ENCODE results near the gene ALDH4A1. TPM values are rescaled to one million over a fixed set of nuclear protein-coding genes. Genes with fewer than 3 reads are reported as not detected.

ALDH4A1 gene
- total RNA-seq, 2 donors from 2014 or later = 4.7 to 15.5 TPM

DNA sequence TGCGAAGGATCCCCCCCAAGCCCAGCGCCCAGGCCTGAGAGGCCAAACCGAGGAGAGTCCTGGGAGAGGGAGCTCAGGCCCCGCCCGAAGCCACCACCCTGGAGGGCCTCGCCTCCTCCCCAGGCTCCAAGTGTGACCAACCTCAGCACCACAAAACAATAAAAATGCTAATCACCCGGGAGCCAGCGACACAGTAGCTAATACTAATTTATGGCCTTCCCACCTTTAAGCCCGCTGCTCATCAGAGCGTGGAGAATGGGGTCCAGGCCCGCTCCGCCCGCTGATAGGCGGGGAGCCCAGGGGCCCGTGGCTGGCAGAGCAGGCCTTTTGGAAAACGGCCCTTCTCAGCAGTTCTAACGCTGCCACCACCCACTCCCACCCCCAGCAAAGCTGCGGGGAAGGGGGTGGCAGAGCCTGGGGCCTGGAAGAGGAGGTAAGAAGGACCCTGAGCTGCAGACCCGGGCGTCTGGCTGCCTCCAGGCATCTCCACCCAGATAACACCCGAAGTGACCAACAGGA, 22.5 kb downstream of the ALDH4A1 start:
- no peaks in the 10 kb centered on the region for H3K27me3 ChIP-seq
- WGBS, 2 donors = 75 to 92% methylated on average over 16 to 19 of the region's 21 CpGs
- peaks cover 5% of the 10 kb centered on the region for H3K4me1 ChIP-seq
- TF ChIP-seq CTCF (IDR thresholded peaks at IDR 0.05) (no peak), POLR2A (IDR thresholded peaks at IDR 0.05) (no peak)
- no peak for ATAC-seq
- H3K9me3 ChIP-seq = no peaks in the 10 kb centered on the region
- DNase-seq = no peak
- H3K27ac ChIP-seq = no peak overlapping the region
- no peaks in the 10 kb centered on the region for H3K36me3 ChIP-seq (replicated peaks in 1 of 2; ENCODE audit: insufficient read depth in 1 of 2, low read depth in 2 of 2)
- intact Hi-C loops (cut with DNase I) = loop anchor here (5.0 to 10.0 kb wide), 2 partner anchors 215 to 283 kb away; no protein-coding TSS in a partner anchor
- no peak overlapping the region for H3K4me3 ChIP-seq

- H3K4me3 ChIP-seq = no peak overlapping the region
- no peaks in the 10 kb centered on the region for H3K36me3 ChIP-seq (replicated peaks in 1 of 2; ENCODE audit: insufficient read depth in 1 of 2, low read depth in 2 of 2)
- DNase-seq = no peak
- no peaks in the 10 kb centered on the region for H3K27me3 ChIP-seq
- H3K27ac ChIP-seq = no peak overlapping the region
- ATAC-seq = no peak
- H3K9me3 ChIP-seq = no peaks in the 10 kb centered on the region
- TF ChIP-seq CTCF (IDR thresholded peaks at IDR 0.05) (no peak), POLR2A (IDR thresholded peaks at IDR 0.05) (no peak)
- peaks cover 5% of the 10 kb centered on the region for H3K4me1 ChIP-seq
- WGBS, 2 donors = 81 to 86% methylated on average over 11 to 12 of the region's 12 CpGs
- intact Hi-C loops (cut with DNase I) = loop anchor here (5.0 kb wide), 1 partner anchor 282 kb away; no protein-coding TSS in a partner anchor
These were observed 23.1 kb downstream of the ALDH4A1 start for GRCh38 chr1:18879215-18879790.

- TF ChIP-seq CTCF (IDR thresholded peaks at IDR 0.05) = no peak
- TF ChIP-seq POLR2A (IDR thresholded peaks at IDR 0.05) = no peak
- Histone ChIP-seq H3K4me1 (no peaks in the 10 kb centered on the region), H3K4me3 (no peak overlapping the region), H3K27ac (no peak overlapping the region), H3K27me3 (no peaks in the 10 kb centered on the region), H3K36me3 (replicated peaks in 1 of 2; ENCODE audit: insufficient read depth in 1 of 2, low read depth in 2 of 2) (no peaks in the 10 kb centered on the region), H3K9me3 (no peaks in the 10 kb centered on the region)
- intact Hi-C loops (cut with DNase I) = loop anchor here (5.0 kb wide), 1 partner anchor 281 kb away; no protein-coding TSS in a partner anchor
- WGBS, 2 donors = 77 to 79% methylated on average over 12 of the region's 12 CpGs
- no peak for ATAC-seq
- DNase-seq = no peak
These were observed 23.7 kb downstream of the ALDH4A1 start for GRCh38 chr1:18878538-18879214.

GRCh38 chr1:18877282-18877681, 25.1 kb downstream of the ALDH4A1 start:
- ATAC-seq (no peak), DNase-seq (no peak)
- Histone ChIP-seq H3K27me3 (no peaks in the 10 kb centered on the region), H3K4me1 (no peaks in the 10 kb centered on the region), H3K36me3 (replicated peaks in 1 of 2; ENCODE audit: insufficient read depth in 1 of 2, low read depth in 2 of 2) (no peaks in the 10 kb centered on the region), H3K4me3 (no peak overlapping the region), H3K9me3 (no peaks in the 10 kb centered on the region), H3K27ac (no peak overlapping the region)
- 84 to 89% methylated on average over 17 to 34 of the region's 35 CpGs for WGBS, 2 donors
- TF ChIP-seq POLR2A (IDR thresholded peaks at IDR 0.05) = no peak
- no peak for TF ChIP-seq CTCF (IDR thresholded peaks at IDR 0.05)
- intact Hi-C loops (cut with DNase I) = loop anchor here (5.0 kb wide), 1 partner anchor 280 kb away; no protein-coding TSS in a partner anchor
